Vagina (tissue), 2 donors: ENCODE data around the gene IMP3. TPM values are rescaled to one million over a fixed set of nuclear protein-coding genes. Genes with fewer than 3 reads are reported as not detected.

ENCODE experiments used
- DNase-seq, 2 donors: peaks; one replicate each; pipeline ENCODE4 v3.0.0-alpha.2; 2017; ENCODE audit errors: extremely low spot score in 2 of 2
- H3K27ac ChIP-seq: fragments of 200-600 bp; sonication (generic); one replicate; pipeline ENCODE4 v1.5.1; 2019
- H3K27me3 ChIP-seq: fragments of 200-600 bp; sonication (generic); one replicate; pipeline ENCODE4 v1.5.1; 2019
- H3K36me3 ChIP-seq, 2 donors: fragments of 200-600 bp; sonication (generic); one replicate each; pipeline ENCODE4 v1.5.1; 2017 to 2019
- H3K4me1 ChIP-seq: fragments of 200-600 bp; sonication (generic); one replicate; pipeline ENCODE4 v1.5.1; 2019
- H3K4me3 ChIP-seq, 2 donors: fragments of 200-600 bp; sonication (generic); 1 replicate in 1 of 2; 2 replicates in 1 of 2; pipeline ENCODE4 v1.5.1; 2016 to 2019
- H3K9me3 ChIP-seq: fragments of 200-600 bp; sonication (generic); one replicate; pipeline ENCODE4 v1.5.1; 2019
- CTCF ChIP-seq, 3 experiments: fragments of 450-650 bp in 2 of 3; fragments of 200-600 bp in 1 of 3; sonication (generic) in 1 of 3; IDR thresholded peaks; one replicate each; pipeline ENCODE4 v1.5.1; 2017 to 2019; ENCODE audit warnings: antibody characterized with exemption in 3 of 3, mild to moderate bottlenecking in 2 of 3, moderate library complexity in 2 of 3
- POLR2A ChIP-seq, 2 donors: fragments of 450-650 bp; IDR thresholded peaks; one replicate each; pipeline ENCODE4 v1.6.1; 2017; ENCODE audit warnings: antibody characterized with exemption in 2 of 2, mild to moderate bottlenecking in 2 of 2, moderate library complexity in 2 of 2
- POLR2AphosphoS5 ChIP-seq, 2 donors: sonication (generic); formaldehyde crosslinking; IDR thresholded peaks; one replicate each; pipeline ENCODE4 v1.9.0; 2017; ENCODE audit warnings: antibody characterized with exemption in 2 of 2, mild to moderate bottlenecking in 2 of 2, low read depth in 1 of 2; ENCODE audit not compliant: insufficient read depth in 1 of 2
- intact Hi-C: fragments of 100-400 bp; cut with DNase I; formaldehyde crosslinking; loops from one replicate; pipeline ENCODE4 v1.15.1; 2023
- total RNA-seq: library from RNA; depleted of rRNA; stranded (reverse); fragments of >200 nt; gene quantifications from one replicate; pipeline ENCODE4 v1.2.3, GENCODE V29; 2016

The IMP3 gene
- total RNA-seq, 1 donor from 2014 or later = 109 TPM

- Histone ChIP-seq H3K4me3 (no peak overlapping the region), H3K36me3 (peaks cover 0 to 5% of the 10 kb centered on the region in 2 donors), H3K27me3 (no peaks in the 10 kb centered on the region), H3K9me3 (no peaks in the 10 kb centered on the region), H3K4me1 (peaks cover 93% of the 10 kb centered on the region), H3K27ac (peak overlapping the region; percentile 91)
- no peak for DNase-seq
- TF ChIP-seq POLR2AphosphoS5 (IDR thresholded peaks at IDR 0.05; ENCODE audit: insufficient read depth in 1 of 2, low read depth in 1 of 2) (no peak), CTCF (IDR thresholded peaks at IDR 0.05) (no peak), POLR2A (IDR thresholded peaks at IDR 0.05) (no peak)
- intact Hi-C loops = no loop called here
These were observed 22.9 kb upstream of the IMP3 start for GRCh38 chr15:75662823-75663519.

GRCh38 chr15:75661756-75662140 lies 21.7 kb upstream of the IMP3 start:
- H3K36me3 ChIP-seq = peaks cover 0 to 12% of the 10 kb centered on the region in 2 donors
- H3K4me1 ChIP-seq = peaks cover 87% of the 10 kb centered on the region
- peak overlapping the region; percentile 91 for H3K27ac ChIP-seq
- intact Hi-C loops = no loop called here
- no peak for DNase-seq
- H3K4me3 ChIP-seq = peak overlapping the region in 1 of 2 donors; percentile 17
- TF ChIP-seq CTCF (IDR thresholded peaks at IDR 0.05) (no peak), POLR2A (IDR thresholded peaks at IDR 0.05) (no peak), POLR2AphosphoS5 (IDR thresholded peaks at IDR 0.05; ENCODE audit: insufficient read depth in 1 of 2, low read depth in 1 of 2) (no peak)
- no peaks in the 10 kb centered on the region for H3K9me3 ChIP-seq
- H3K27me3 ChIP-seq = no peaks in the 10 kb centered on the region

GRCh38 chr15:75661100-75661755 lies 21.2 kb upstream of the IMP3 start:
- DNase-seq = peak in 1 of 2 donors; percentile 96
- H3K27me3 ChIP-seq = no peaks in the 10 kb centered on the region
- H3K9me3 ChIP-seq = no peaks in the 10 kb centered on the region
- H3K27ac ChIP-seq = peak overlapping the region; percentile 91
- H3K4me1 ChIP-seq = peaks cover 87% of the 10 kb centered on the region
- intact Hi-C loops = no loop called here
- peak; percentile 58 to 86 for TF ChIP-seq POLR2AphosphoS5 (IDR thresholded peaks at IDR 0.05; ENCODE audit: insufficient read depth in 1 of 2, low read depth in 1 of 2)
- peak in 1 of 2 donors; percentile 38 for TF ChIP-seq POLR2A (IDR thresholded peaks at IDR 0.05)
- TF ChIP-seq CTCF (IDR thresholded peaks at IDR 0.05) = no peak
- peak overlapping the region; percentile 12 to 17 for H3K4me3 ChIP-seq
- H3K36me3 ChIP-seq = peaks cover 0 to 13% of the 10 kb centered on the region in 2 donors

- H3K27ac ChIP-seq = peak overlapping the region; percentile 91
- TF ChIP-seq POLR2A (IDR thresholded peaks at IDR 0.05) (no peak), POLR2AphosphoS5 (IDR thresholded peaks at IDR 0.05; ENCODE audit: insufficient read depth in 1 of 2, low read depth in 1 of 2) (no peak), CTCF (IDR thresholded peaks at IDR 0.05) (no peak)
- no peaks in the 10 kb centered on the region for H3K27me3 ChIP-seq
- no peaks in the 10 kb centered on the region for H3K9me3 ChIP-seq
- intact Hi-C loops = loop anchor here (10.0 kb wide), 1 partner anchor 205 kb away; the partner anchor contains the start of gene SIN3A
- DNase-seq = no peak
- peaks cover 87% of the 10 kb centered on the region for H3K4me1 ChIP-seq
- no peak overlapping the region for H3K4me3 ChIP-seq
- peaks cover 0 to 13% of the 10 kb centered on the region in 2 donors for H3K36me3 ChIP-seq
These were observed 20.1 kb upstream of the IMP3 start for GRCh38 chr15:75659928-75660645.
